H1 (cell line): ENCODE data around the gene ZBTB47. TPM values are rescaled to one million over a fixed set of nuclear protein-coding genes. Genes with fewer than 3 reads are reported as not detected.

ENCODE experiments used
- CEBPB ChIP-seq: IDR thresholded peaks from 2 replicates; pipeline ENCODE4 v1.6.1; 2012; ENCODE audit warnings: low read depth, low read length
- EGR1 ChIP-seq: IDR thresholded peaks from 2 replicates; pipeline ENCODE4 v1.6.1; 2011; ENCODE audit warnings: low read depth, low read length, borderline replicate concordance
- GABPA ChIP-seq: IDR thresholded peaks from 2 replicates; pipeline ENCODE4 v1.6.1; 2011; ENCODE audit warnings: mild to moderate bottlenecking, low read length, moderate library complexity, borderline replicate concordance; ENCODE audit not compliant: insufficient read depth
- NANOG ChIP-seq: IDR thresholded peaks from 2 replicates; pipeline ENCODE4 v1.6.1; 2011; ENCODE audit warnings: low read length, low read depth, mild to moderate bottlenecking, inconsistent platforms; ENCODE audit not compliant: insufficient read depth, poor library complexity, severe bottlenecking
- RAD21 ChIP-seq, 2 experiments: IDR thresholded peaks in 1 of 2; conservative IDR thresholded peaks in 1 of 2; 2 replicates each; pipeline ENCODE4 v1.6.1; 2011; ENCODE audit warnings: low read depth in 2 of 2, low read length in 2 of 2, improper control_type of control experiment in 1 of 2, inconsistent platforms in 1 of 2, mild to moderate bottlenecking in 1 of 2, moderate library complexity in 1 of 2
- RBBP5 ChIP-seq: IDR thresholded peaks from 2 replicates; pipeline ENCODE4 v1.7.1; 2012; ENCODE audit warnings: low read depth, mild to moderate bottlenecking, inconsistent platforms, low read length, moderate library complexity, borderline replicate concordance
- SP2 ChIP-seq: IDR thresholded peaks from 2 replicates; pipeline ENCODE4 v1.6.1; 2012; ENCODE audit warnings: mild to moderate bottlenecking, low read length, inconsistent platforms
- SP4 ChIP-seq: IDR thresholded peaks from 2 replicates; pipeline ENCODE4 v1.6.1; 2012; ENCODE audit warnings: low read length, inconsistent platforms
- TAF1 ChIP-seq: IDR thresholded peaks from 2 replicates; pipeline ENCODE4 v1.6.1; 2011; ENCODE audit warnings: mild to moderate bottlenecking, low read depth, low read length
- TEAD4 ChIP-seq: IDR thresholded peaks from 2 replicates; pipeline ENCODE4 v1.6.1; 2012; ENCODE audit warnings: low read depth, low read length, inconsistent platforms, mixed read lengths
- ZNF274 ChIP-seq: IDR thresholded peaks from 2 replicates; pipeline ENCODE4 v1.7.0; 2012; ENCODE audit warnings: low read length, borderline replicate concordance; ENCODE audit errors: extremely low read depth
- polyA plus RNA-seq, 7 experiments: library from polyadenylated mRNA; depleted of rRNA in 3 of 7; stranded (reverse) in 5 of 7; unstranded in 2 of 7; fragments of >200 nt in 5 of 7; fragments of 200-250 nt in 2 of 7; gene quantifications; 1 replicate in 5 of 7; 2 replicates in 1 of 7; 4 replicates in 1 of 7; pipeline versions ENCODE4 v1.2.1 to v1.2.3, GENCODE V29; 2011 to 2013; ENCODE audit warnings: missing spikeins in 2 of 7, mixed read lengths in 2 of 7
- total RNA-seq: library from RNA; stranded (reverse); fragmentation: NEBNext Ultra II Directional; extraction: Animal tissue kit (Norgen Biotek cat#: 25700); gene quantifications from 2 replicates; pipeline ENCODE4 v1.2.1, GENCODE V29; 2021
- TF ChIP-seq, protein P1 (sequence below), 3 experiments: IDR thresholded peaks; 1 replicate in 2 of 3; 2 replicates in 1 of 3; pipeline versions ENCODE4 v1.5.1 to v1.6.1; 2011; ENCODE audit warnings: low read length in 3 of 3, mild to moderate bottlenecking in 3 of 3, inconsistent platforms in 2 of 3, low read depth in 1 of 3, moderate library complexity in 1 of 3; ENCODE audit not compliant: insufficient read depth in 1 of 3; ENCODE audit errors: control extremely low read depth in 1 of 3
- TF ChIP-seq, protein P2 (sequence below): IDR thresholded peaks from 2 replicates; pipeline ENCODE4 v1.6.1; 2012; ENCODE audit warnings: inconsistent platforms
- TF ChIP-seq, protein P3 (sequence below): IDR thresholded peaks from 2 replicates; pipeline ENCODE4 v1.6.1; 2012; ENCODE audit warnings: inconsistent platforms
- TF ChIP-seq, protein P4 (sequence below): IDR thresholded peaks from 2 replicates; pipeline ENCODE4 v1.6.1; 2012; ENCODE audit warnings: low read length, inconsistent platforms
- TF ChIP-seq, protein P5 (sequence below): IDR thresholded peaks from 2 replicates; pipeline ENCODE4 v1.6.1; 2011; ENCODE audit warnings: low read length, improper control_type of control experiment

ZBTB47 gene
- total and polyA plus RNA-seq, 2 of the 8 experiments (the other 6 are each of a cell fraction or from before 2014, with no cell fraction given): 2.8 to 4.1 TPM

DNA sequence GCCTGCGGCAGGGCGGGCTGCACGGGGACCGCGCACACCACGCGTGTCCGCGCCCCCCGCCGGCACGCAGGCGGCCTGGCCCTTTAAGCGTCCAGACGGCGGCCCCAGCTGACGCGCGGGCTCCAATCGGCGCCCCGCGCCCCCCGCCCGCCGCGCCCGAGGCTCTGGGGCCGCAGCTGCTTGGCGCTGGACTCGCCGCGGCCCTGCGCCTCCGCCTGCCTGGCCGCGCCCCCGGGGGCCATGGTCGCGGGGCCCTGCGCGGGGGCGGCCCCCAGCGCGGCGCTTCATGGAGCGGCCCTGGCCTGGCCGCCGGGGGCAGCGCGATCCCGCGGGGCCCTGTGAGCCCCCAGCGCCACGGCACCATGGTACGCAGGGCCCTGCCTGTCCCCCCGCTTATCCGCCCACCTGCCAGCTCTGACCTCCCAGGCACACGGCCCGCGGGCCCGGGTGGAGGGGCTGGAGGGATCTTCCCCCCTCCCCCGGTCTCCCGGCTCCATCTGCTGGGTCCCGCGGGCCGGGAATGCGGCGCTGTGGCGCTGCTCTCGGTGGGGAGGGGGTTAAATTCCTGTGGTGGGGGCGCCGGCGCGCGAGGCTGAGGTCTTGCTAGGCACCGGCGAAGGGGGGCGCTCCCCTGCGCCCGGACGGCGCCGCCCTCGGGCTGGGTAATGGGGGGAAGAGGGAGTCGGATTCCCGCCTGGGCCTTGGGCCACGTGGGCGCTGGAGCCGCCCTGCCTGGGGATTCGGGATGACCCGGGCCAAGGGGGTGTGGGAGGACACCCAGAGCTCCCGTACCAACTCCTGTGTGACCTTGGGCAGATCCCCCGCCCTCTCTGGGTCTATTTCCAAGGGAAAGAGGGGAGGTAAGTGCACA is 1.1 kb downstream of the ZBTB47 start (continued):
- TF ChIP-seq TEAD4 (peak; percentile 98), SP4 (no peak), RAD21 (IDR thresholded peaks at IDR 0.05 in 1 of 2, conservative IDR thresholded peaks at IDR 0.05 in 1 of 2; ENCODE audit: low read depth in 2 of 2, low read length in 2 of 2) (peak; percentile 27 to 38; a peak in 3 of 4 replicates), ZNF274 (no peak), TAF1 (peak; percentile 17; the same call in 1 of the 2 replicates), GABPA (no peak), RBBP5 (no peak; the same call in 1 of the 2 replicates), SP2 (no peak), NANOG (no peak), EGR1 (no peak), CEBPB (no peak)
- TF ChIP-seq, protein P1, sequence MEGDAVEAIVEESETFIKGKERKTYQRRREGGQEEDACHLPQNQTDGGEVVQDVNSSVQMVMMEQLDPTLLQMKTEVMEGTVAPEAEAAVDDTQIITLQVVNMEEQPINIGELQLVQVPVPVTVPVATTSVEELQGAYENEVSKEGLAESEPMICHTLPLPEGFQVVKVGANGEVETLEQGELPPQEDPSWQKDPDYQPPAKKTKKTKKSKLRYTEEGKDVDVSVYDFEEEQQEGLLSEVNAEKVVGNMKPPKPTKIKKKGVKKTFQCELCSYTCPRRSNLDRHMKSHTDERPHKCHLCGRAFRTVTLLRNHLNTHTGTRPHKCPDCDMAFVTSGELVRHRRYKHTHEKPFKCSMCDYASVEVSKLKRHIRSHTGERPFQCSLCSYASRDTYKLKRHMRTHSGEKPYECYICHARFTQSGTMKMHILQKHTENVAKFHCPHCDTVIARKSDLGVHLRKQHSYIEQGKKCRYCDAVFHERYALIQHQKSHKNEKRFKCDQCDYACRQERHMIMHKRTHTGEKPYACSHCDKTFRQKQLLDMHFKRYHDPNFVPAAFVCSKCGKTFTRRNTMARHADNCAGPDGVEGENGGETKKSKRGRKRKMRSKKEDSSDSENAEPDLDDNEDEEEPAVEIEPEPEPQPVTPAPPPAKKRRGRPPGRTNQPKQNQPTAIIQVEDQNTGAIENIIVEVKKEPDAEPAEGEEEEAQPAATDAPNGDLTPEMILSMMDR (IDR thresholded peaks at IDR 0.05; ENCODE audit: control extremely low read depth in 1 of 3, insufficient read depth in 1 of 3, low read depth in 1 of 3, low read length in 3 of 3): peak in 1 of 3 experiments; percentile 54; a peak in 2 of 4 replicates
- TF ChIP-seq, protein P2, sequence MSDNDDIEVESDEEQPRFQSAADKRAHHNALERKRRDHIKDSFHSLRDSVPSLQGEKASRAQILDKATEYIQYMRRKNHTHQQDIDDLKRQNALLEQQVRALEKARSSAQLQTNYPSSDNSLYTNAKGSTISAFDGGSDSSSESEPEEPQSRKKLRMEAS: peak; percentile 97
- TF ChIP-seq, protein P3, sequence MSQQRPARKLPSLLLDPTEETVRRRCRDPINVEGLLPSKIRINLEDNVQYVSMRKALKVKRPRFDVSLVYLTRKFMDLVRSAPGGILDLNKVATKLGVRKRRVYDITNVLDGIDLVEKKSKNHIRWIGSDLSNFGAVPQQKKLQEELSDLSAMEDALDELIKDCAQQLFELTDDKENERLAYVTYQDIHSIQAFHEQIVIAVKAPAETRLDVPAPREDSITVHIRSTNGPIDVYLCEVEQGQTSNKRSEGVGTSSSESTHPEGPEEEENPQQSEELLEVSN: peak; percentile 99
- TF ChIP-seq, protein P4, sequence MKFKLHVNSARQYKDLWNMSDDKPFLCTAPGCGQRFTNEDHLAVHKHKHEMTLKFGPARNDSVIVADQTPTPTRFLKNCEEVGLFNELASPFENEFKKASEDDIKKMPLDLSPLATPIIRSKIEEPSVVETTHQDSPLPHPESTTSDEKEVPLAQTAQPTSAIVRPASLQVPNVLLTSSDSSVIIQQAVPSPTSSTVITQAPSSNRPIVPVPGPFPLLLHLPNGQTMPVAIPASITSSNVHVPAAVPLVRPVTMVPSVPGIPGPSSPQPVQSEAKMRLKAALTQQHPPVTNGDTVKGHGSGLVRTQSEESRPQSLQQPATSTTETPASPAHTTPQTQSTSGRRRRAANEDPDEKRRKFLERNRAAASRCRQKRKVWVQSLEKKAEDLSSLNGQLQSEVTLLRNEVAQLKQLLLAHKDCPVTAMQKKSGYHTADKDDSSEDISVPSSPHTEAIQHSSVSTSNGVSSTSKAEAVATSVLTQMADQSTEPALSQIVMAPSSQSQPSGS: no peak
- TF ChIP-seq, protein P5, sequence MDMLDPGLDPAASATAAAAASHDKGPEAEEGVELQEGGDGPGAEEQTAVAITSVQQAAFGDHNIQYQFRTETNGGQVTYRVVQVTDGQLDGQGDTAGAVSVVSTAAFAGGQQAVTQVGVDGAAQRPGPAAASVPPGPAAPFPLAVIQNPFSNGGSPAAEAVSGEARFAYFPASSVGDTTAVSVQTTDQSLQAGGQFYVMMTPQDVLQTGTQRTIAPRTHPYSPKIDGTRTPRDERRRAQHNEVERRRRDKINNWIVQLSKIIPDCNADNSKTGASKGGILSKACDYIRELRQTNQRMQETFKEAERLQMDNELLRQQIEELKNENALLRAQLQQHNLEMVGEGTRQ: peak; percentile 61
